HG03521 (cell line): ENCODE data around the gene WDR72.
"Not testable (repeated sequence)": the region's sequence is repeated elsewhere in the genome, so short reads cannot be mapped to it uniquely, and the experiment has no call there.

Experiments used
- ATAC-seq: cut with Tn5 transposase; IDR thresholded peaks from one replicate; pipeline ENCODE4 v1.9.1; 2021; ENCODE audit warnings: mild to moderate bottlenecking, moderate library complexity; ENCODE audit not compliant: unreplicated experiment

The WDR72 gene

GRCh38 chr15:53759411-53759931 lies at the start of gene WDR72:
Gene WDR72 (minus strand): TSS chr15:53759663. CDS start chr15:53733149, 26,514 bp downstream.
- ATAC-seq: no peak

GRCh38 chr15:53808058-53808706 lies 48.7 kb upstream of the WDR72 start:
- no peak for ATAC-seq

GRCh38 chr15:53807501-53807900 lies 48.0 kb upstream of the WDR72 start:
- ATAC-seq: no peak

GRCh38 chr15:53802672-53803071 lies 43.2 kb upstream of the WDR72 start:
- ATAC-seq: no peak

- no peak for ATAC-seq
Measured at GRCh38 chr15:53791581-53791980, 32.1 kb upstream of the WDR72 start.

GRCh38 chr15:53789654-53790375 lies 30.4 kb upstream of the WDR72 start:
- no peak for ATAC-seq

- ATAC-seq: no peak
Measured at GRCh38 chr15:53786401-53786800, 26.9 kb upstream of the WDR72 start.

GRCh38 chr15:53785241-53785640 lies 25.8 kb upstream of the WDR72 start:
- ATAC-seq: not testable (repeated sequence)

- ATAC-seq: no peak
Measured at GRCh38 chr15:53762916-53763315, 3.5 kb upstream of the WDR72 start.

- no peak for ATAC-seq
Measured at GRCh38 chr15:53758412-53758811, 1.1 kb downstream of the WDR72 start.

- no peak for ATAC-seq
Measured at GRCh38 chr15:53757906-53758305, 1.6 kb downstream of the WDR72 start.

- no peak for ATAC-seq
Measured at GRCh38 chr15:53753813-53754212, 5.7 kb downstream of the WDR72 start.

- ATAC-seq: no peak
Measured at GRCh38 chr15:53752406-53752805, 7.1 kb downstream of the WDR72 start.

GRCh38 chr15:53747501-53748068 lies 11.9 kb downstream of the WDR72 start:
- ATAC-seq: no peak

GRCh38 chr15:53746101-53746500 lies 13.4 kb downstream of the WDR72 start:
- no peak for ATAC-seq

- ATAC-seq: no peak
Measured at GRCh38 chr15:53739651-53740050, 19.8 kb downstream of the WDR72 start.

GRCh38 chr15:53739187-53739586 lies 20.3 kb downstream of the WDR72 start:
- no peak for ATAC-seq

- no peak for ATAC-seq
Measured at GRCh38 chr15:53721334-53722087, 38.0 kb downstream of the WDR72 start.

GRCh38 chr15:53716909-53717876 lies 42.3 kb downstream of the WDR72 start:
- no peak for ATAC-seq

- ATAC-seq: no peak
Measured at GRCh38 chr15:53713218-53713617, 46.2 kb downstream of the WDR72 start.
